Keratinocyte (primary cell): ENCODE results near the gene CD101.
"Not testable (repeated sequence)": the region's sequence is repeated elsewhere in the genome, so short reads cannot be mapped to it uniquely, and the experiment has no call there.

Experiments used
- EZH2 ChIP-seq: IDR thresholded peaks from one replicate; pipeline ENCODE4 v1.6.1; 2012; ENCODE audit warnings: inconsistent platforms, mild to moderate bottlenecking, low read length, moderate library complexity
- TF ChIP-seq, protein P1 (sequence below), 3 experiments: IDR thresholded peaks in 1 of 3; conservative IDR thresholded peaks in 1 of 3; optimal IDR thresholded peaks in 1 of 3; 2 replicates in 2 of 3; 3 replicates in 1 of 3; pipeline versions ENCODE3 to v1.5.1; 2011; ENCODE audit warnings: low read length in 3 of 3, mild to moderate bottlenecking in 3 of 3, moderate library complexity in 2 of 3, control low read depth in 1 of 3, inconsistent platforms in 1 of 3; ENCODE audit not compliant: insufficient read depth in 2 of 3; ENCODE audit errors: extremely low read depth in 1 of 3

DNA sequence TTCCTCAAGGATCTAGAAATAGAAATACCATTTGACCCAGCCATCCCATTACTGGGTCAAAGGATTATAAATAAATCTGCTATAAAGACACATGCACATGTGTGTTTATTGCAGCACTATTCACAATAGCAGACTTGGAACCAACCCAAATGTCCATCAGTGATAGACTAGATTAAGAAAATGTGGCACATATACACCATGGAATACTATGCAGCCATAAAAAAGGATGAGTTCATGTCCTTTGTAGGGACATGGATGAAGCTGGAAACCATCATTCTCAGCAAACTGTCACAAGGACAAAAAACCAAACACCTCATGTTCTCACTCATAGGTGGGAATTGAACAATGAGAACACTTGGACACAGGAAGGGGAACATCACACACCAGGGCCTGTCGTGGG lies 21.3 kb upstream of the CD101 start:
- TF ChIP-seq, protein P1, sequence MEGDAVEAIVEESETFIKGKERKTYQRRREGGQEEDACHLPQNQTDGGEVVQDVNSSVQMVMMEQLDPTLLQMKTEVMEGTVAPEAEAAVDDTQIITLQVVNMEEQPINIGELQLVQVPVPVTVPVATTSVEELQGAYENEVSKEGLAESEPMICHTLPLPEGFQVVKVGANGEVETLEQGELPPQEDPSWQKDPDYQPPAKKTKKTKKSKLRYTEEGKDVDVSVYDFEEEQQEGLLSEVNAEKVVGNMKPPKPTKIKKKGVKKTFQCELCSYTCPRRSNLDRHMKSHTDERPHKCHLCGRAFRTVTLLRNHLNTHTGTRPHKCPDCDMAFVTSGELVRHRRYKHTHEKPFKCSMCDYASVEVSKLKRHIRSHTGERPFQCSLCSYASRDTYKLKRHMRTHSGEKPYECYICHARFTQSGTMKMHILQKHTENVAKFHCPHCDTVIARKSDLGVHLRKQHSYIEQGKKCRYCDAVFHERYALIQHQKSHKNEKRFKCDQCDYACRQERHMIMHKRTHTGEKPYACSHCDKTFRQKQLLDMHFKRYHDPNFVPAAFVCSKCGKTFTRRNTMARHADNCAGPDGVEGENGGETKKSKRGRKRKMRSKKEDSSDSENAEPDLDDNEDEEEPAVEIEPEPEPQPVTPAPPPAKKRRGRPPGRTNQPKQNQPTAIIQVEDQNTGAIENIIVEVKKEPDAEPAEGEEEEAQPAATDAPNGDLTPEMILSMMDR (optimal IDR thresholded peaks at IDR 0.05 in 1 of 3, IDR thresholded peaks at IDR 0.05 in 1 of 3, conservative IDR thresholded peaks at IDR 0.05 in 1 of 3; ENCODE audit: extremely low read depth in 1 of 3, insufficient read depth in 2 of 3, low read length in 3 of 3), result not testable (repeated sequence)
- not testable (repeated sequence) for TF ChIP-seq EZH2
